HepG2 (cell line): ENCODE data around the gene MAPKAPK3. TPM values are rescaled to one million over a fixed set of nuclear protein-coding genes. Genes with fewer than 3 reads are reported as not detected.

ENCODE experiments used
- ATAC-seq: fragments of 200-7000 bp; cut with Tn5 transposase; 3 replicates; pipeline ENCODE4 v1.9.1; 2020; ENCODE audit warnings: mild to moderate bottlenecking, moderate library complexity
- BruUV-seq: library from RNA; stranded (reverse); fragments of 400-500 nt; replicated peaks from 2 replicates; lab custom pipeline; 2021; lab: Mats Ljungman, UMichigan
- CTCF ChIA-PET: fragments of 300-600 bp; formaldehyde crosslinking; extraction: SDS; loops from one replicate; lab custom pipeline; 2021; ENCODE audit warnings: low total read pairs, inconsistent platforms, low intra/inter-chr PET ratio; lab: Yijun Ruan, JAX
- POLR2A ChIA-PET: fragments of 350-600 bp; sonication (Branson Sonifier 250); formaldehyde crosslinking; loops from one replicate; lab custom pipeline; 2020; ENCODE audit warnings: antibody characterized with exemption, inconsistent platforms; lab: Yijun Ruan, JAX
- DNase-seq: peaks from one replicate; pipeline ENCODE4 v3.0.0-alpha.2; 2015; ENCODE audit warnings: low spot score
- FAIRE-seq: peaks from 3 replicates; lab custom pipeline; 2011; peaks lifted over from hg19 to GRCh38; lab: Jason Lieb, UNC
- H2AFZ ChIP-seq: one replicate; pipeline ENCODE4 v1.6.1; 2011; ENCODE audit warnings: low read length, inconsistent platforms
- H3K27ac ChIP-seq: fragments of 300-600 bp; 3 replicates; pipeline ENCODE4 v1.8.0; 2011; ENCODE audit warnings: mixed run types, mild to moderate bottlenecking, mixed read lengths, low read length, inconsistent platforms; ENCODE audit not compliant: insufficient read depth; ENCODE audit errors: extremely low read length
- H3K27me3 ChIP-seq, 2 experiments: fragments of 200-600 bp in 1 of 2; 2 replicates in 1 of 2; 3 replicates in 1 of 2; pipeline versions ENCODE4 v1.6.0 to v1.8.0; 2011; ENCODE audit warnings: low read length in 2 of 2, mild to moderate bottlenecking in 2 of 2, moderate library complexity in 2 of 2, inconsistent platforms in 1 of 2; ENCODE audit not compliant: insufficient read depth in 2 of 2, control insufficient read depth in 1 of 2
- H3K36me3 ChIP-seq, 2 experiments: fragments of 200-600 bp in 1 of 2; replicated peaks in 1 of 2; 2 replicates in 1 of 2; 3 replicates in 1 of 2; pipeline versions ENCODE4 v1.5.1 to v1.8.0; 2011; ENCODE audit warnings: low read length in 2 of 2, inconsistent platforms in 1 of 2; ENCODE audit not compliant: insufficient read depth in 2 of 2, control insufficient read depth in 1 of 2
- H3K4me1 ChIP-seq: 2 replicates; pipeline ENCODE4 v1.5.1; 2012; ENCODE audit warnings: low read length, inconsistent platforms; ENCODE audit not compliant: insufficient read depth
- H3K4me2 ChIP-seq: 2 replicates; pipeline ENCODE4 v1.6.0; 2011; ENCODE audit warnings: low read depth, low read length, inconsistent platforms
- H3K4me3 ChIP-seq, 3 experiments: fragments of 200-600 bp in 1 of 3; sonication (generic), shearing (Covaris generic) in 1 of 3; replicated peaks in 1 of 3; 2 replicates each; pipeline ENCODE4 v1.5.1; 2011 to 2016; ENCODE audit warnings: low read length in 3 of 3, inconsistent platforms in 2 of 3, low read depth in 2 of 3, mild to moderate bottlenecking in 2 of 3, control low read depth in 1 of 3, mixed read lengths in 1 of 3; ENCODE audit not compliant: insufficient read depth in 1 of 3
- H3K79me2 ChIP-seq: one replicate; pipeline ENCODE4 v1.6.1; 2011; ENCODE audit warnings: low read length, inconsistent platforms; ENCODE audit not compliant: insufficient read depth
- H3K9ac ChIP-seq: 2 replicates; pipeline ENCODE4 v1.6.0; 2011; ENCODE audit warnings: mild to moderate bottlenecking, low read depth, low read length, inconsistent platforms; ENCODE audit not compliant: insufficient read depth
- H3K9me3 ChIP-seq: 2 replicates; pipeline ENCODE4 v1.5.1; 2012; ENCODE audit warnings: mild to moderate bottlenecking, low read length
- H4K20me1 ChIP-seq: 2 replicates; pipeline ENCODE4 v1.6.0; 2011; ENCODE audit warnings: inconsistent platforms, mild to moderate bottlenecking, low read length, moderate library complexity; ENCODE audit not compliant: insufficient read depth
- CC2D1A ChIP-seq: sonication (generic); formaldehyde crosslinking; IDR thresholded peaks from 2 replicates; pipeline ENCODE4 v1.8.1; 2023; ENCODE audit warnings: mild to moderate bottlenecking, missing genetic modification reagents
- HNRNPH1 ChIP-seq: fragments of 200-400 bp; formaldehyde crosslinking; optimal IDR thresholded peaks from 2 replicates; pipeline ENCODE3; 2017; ENCODE audit warnings: mild to moderate bottlenecking, low read depth, low read length
- IKZF4 ChIP-seq: sonication (generic); formaldehyde crosslinking; IDR thresholded peaks from 2 replicates; pipeline ENCODE4 v1.5.1; 2020; ENCODE audit warnings: borderline replicate concordance, mild to moderate bottlenecking, low read depth, missing genetic modification reagents; ENCODE audit errors: not compliant biosample characterization
- NCOA2 ChIP-seq: sonication (generic); formaldehyde crosslinking; IDR thresholded peaks from 2 replicates; pipeline ENCODE4 v1.8.0; 2022; ENCODE audit warnings: inconsistent platforms
- PHF21A ChIP-seq: sonication (generic); formaldehyde crosslinking; IDR thresholded peaks from 2 replicates; pipeline ENCODE4 v1.5.0; 2020; ENCODE audit warnings: mild to moderate bottlenecking, missing genetic modification reagents
- RFXAP ChIP-seq: sonication (generic); formaldehyde crosslinking; IDR thresholded peaks from 2 replicates; pipeline ENCODE4 v1.4.0; 2020; ENCODE audit warnings: missing genetic modification reagents, borderline replicate concordance
- SALL1 ChIP-seq: sonication (generic); formaldehyde crosslinking; IDR thresholded peaks from 2 replicates; pipeline ENCODE4 v1.8.0; 2022; ENCODE audit warnings: mild to moderate bottlenecking, missing genetic modification reagents
- TP53 ChIP-seq: sonication (generic); formaldehyde crosslinking; conservative IDR thresholded peaks from 2 replicates; pipeline ENCODE4 v1.4.0; 2020; ENCODE audit warnings: missing genetic modification reagents
- ZBTB21 ChIP-seq: sonication (generic); formaldehyde crosslinking; IDR thresholded peaks from 2 replicates; pipeline ENCODE4 v1.4.0; 2020; ENCODE audit warnings: missing genetic modification reagents
- ZBTB42 ChIP-seq: sonication (generic); formaldehyde crosslinking; IDR thresholded peaks from 2 replicates; pipeline ENCODE4 v1.5.0; 2020; ENCODE audit warnings: mild to moderate bottlenecking, missing genetic modification reagents
- ZFP36 ChIP-seq: fragments of 150-350 bp; IDR thresholded peaks from 2 replicates; pipeline ENCODE4 v1.6.1; 2018; ENCODE audit warnings: borderline replicate concordance, low read length, low read depth; ENCODE audit not compliant: partially characterized antibody
- ZKSCAN1 ChIP-seq: fragments of 150-350 bp; IDR thresholded peaks from 2 replicates; pipeline ENCODE4 v1.6.1; 2014; ENCODE audit warnings: low read length
- ZKSCAN5 ChIP-seq: sonication (generic); formaldehyde crosslinking; IDR thresholded peaks from 2 replicates; pipeline ENCODE4 v1.5.1; 2020; ENCODE audit warnings: mild to moderate bottlenecking, missing genetic modification reagents
- ZNF570 ChIP-seq: sonication (generic); formaldehyde crosslinking; IDR thresholded peaks from 2 replicates; pipeline ENCODE4 v1.4.0; 2020; ENCODE audit warnings: mild to moderate bottlenecking, missing genetic modification reagents, borderline replicate concordance
- WGBS: methylation state at CpG from one replicate; pipeline ENCODE4 v1.1.6; 2017; ENCODE audit warnings: low lambda C conversion rate; 5-methylcytosine and 5-hydroxymethylcytosine counted together
- in situ Hi-C: cut with HindIII; loops from 2 replicates; pipeline ENCODE4 v1.10.0; 2017; ENCODE audit warnings: low pct_unique_long_range_greater_than_20kb; ENCODE audit not compliant: extremely low pct_ligation_motif_present
- intact Hi-C: fragments of 100-400 bp; cut with micrococcal nuclease; formaldehyde crosslinking; loops from one replicate; pipeline ENCODE4 v1.10.0; 2022; ENCODE audit not compliant: unreplicated experiment
- polyA plus RNA-seq, 8 experiments: library from polyadenylated mRNA; depleted of rRNA in 3 of 8; stranded (reverse) in 7 of 8; unstranded in 1 of 8; fragments of >200 nt; fragmentation: Illumina TruSeq in 4 of 8; extraction: Trizol in 4 of 8; gene quantifications; 2 replicates each; pipeline versions ENCODE4 v1.2.1 to v1.2.3, GENCODE V29; 2011 to 2016; ENCODE audit warnings: low read depth in 4 of 8, missing spikeins in 1 of 8, mixed read lengths in 1 of 8; ENCODE audit not compliant: insufficient read depth in 1 of 8
- total RNA-seq, 5 experiments: library from RNA; depleted of rRNA; stranded (reverse); fragments of >200 nt; fragmentation: Illumina TruSeq; extraction: Trizol; gene quantifications; 2 replicates each; pipeline ENCODE4 v1.2.3, GENCODE V29; 2016; ENCODE audit warnings: low read depth in 1 of 5
- TF ChIP-seq, protein P1 (sequence below): sonication (generic); formaldehyde crosslinking; IDR thresholded peaks from 2 replicates; pipeline ENCODE4 v1.5.0; 2020; ENCODE audit warnings: missing genetic modification reagents
- TF ChIP-seq, protein P2 (sequence below): sonication (generic); formaldehyde crosslinking; IDR thresholded peaks from 2 replicates; pipeline ENCODE4 v1.4.0; 2020; ENCODE audit warnings: mild to moderate bottlenecking, missing genetic modification reagents, borderline replicate concordance

The MAPKAPK3 gene
- total and polyA plus RNA-seq, 2 of the 13 experiments (the other 11 are each of a cell fraction or from before 2014, with no cell fraction given), result 39.9 to 41.2 TPM

DNA sequence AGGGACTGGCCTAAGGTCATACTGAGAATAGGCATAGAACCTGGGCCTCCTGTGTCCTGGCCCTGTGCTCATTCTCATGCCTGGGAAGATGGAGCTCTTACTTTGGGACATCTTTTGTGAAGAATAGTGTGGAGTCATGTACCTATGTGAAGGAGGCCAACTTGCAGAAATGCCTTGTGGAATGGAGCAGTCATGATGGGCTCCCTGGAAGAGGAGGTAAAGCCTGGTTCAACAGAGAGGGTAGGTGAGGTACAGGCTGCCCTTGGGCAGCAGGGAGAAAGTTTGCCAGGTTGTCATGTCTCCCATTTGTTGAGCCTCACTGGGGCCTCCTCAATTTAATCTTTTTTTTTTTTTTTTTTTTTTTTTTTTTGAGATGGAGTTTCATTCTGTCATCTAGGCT is 18.1 kb downstream of the MAPKAPK3 start:
- CTCF ChIA-PET, result no interaction called here
- intact Hi-C loops, result no loop called here
- ATAC-seq (no peak), FAIRE-seq (no peak), DNase-seq (no peak)
- Histone ChIP-seq H3K36me3 (peaks cover 0 to 8% of the 10 kb centered on the region in 2 experiments; a peak in 2 of 5 replicates), H3K9me3 (no peaks in the 10 kb centered on the region), H3K27ac (no peak overlapping the region), H2AFZ (no peak overlapping the region), H3K4me2 (no peak overlapping the region), H3K4me3 (no peak overlapping the region), H3K9ac (no peak overlapping the region), H3K4me1 (no peaks in the 10 kb centered on the region), H4K20me1 (peaks cover 3% of the 10 kb centered on the region; the same call in 1 of the 2 replicates), H3K27me3 (no peaks in the 10 kb centered on the region), H3K79me2 (no peaks in the 10 kb centered on the region)
- POLR2A ChIA-PET, result interaction anchor here (1.0 kb wide), 1 partner anchor 18 kb away, joined by 3 read pairs; the partner anchor contains the start of gene MAPKAPK3
- no TSS peak for BruUV-seq
- no peak for TF ChIP-seq ZKSCAN1
- TF ChIP-seq ZFP36, result peak; percentile 47
- TF ChIP-seq, protein P1, sequence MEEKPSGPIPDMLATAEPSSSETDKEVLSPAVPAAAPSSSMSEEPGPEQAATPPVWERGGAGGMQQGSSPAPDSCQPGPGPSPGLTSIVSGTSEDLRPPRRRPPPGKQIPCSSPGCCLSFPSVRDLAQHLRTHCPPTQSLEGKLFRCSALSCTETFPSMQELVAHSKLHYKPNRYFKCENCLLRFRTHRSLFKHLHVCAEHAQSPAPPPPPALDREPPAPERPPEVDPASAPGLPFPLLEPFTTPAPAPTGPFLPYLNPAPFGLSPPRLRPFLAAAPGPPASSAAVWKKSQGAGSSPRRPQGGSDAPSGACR, result no peak
- no peak for TF ChIP-seq PHF21A (CRISPR knock-in tag)
- no peak for TF ChIP-seq IKZF4 (CRISPR knock-in tag)
- TF ChIP-seq CC2D1A, result no peak
- no peak for TF ChIP-seq ZKSCAN5
- in situ Hi-C loops, result no loop called here

DNA sequence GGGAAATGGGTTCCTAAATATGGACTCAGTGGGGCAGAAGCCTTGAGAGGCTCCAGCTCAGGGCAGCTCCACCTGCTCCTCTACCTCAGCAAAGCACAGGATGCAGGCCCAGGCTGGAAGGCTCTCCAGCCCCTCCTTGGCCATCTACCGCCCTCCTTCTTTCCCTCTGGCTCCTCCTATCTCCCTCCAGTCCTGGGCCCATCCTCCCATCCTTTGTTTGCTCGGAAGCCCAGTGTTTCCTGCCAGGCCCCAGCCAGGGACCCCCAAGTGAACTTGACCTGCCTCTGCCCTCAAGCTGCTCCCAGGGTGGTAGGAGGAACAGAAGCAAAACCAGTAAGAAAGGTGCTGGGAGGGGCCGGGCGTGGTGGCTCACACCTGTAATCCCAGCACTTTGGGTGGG is 20.1 kb downstream of the MAPKAPK3 start:
- H3K4me2 ChIP-seq, result no peak overlapping the region
- H3K27ac ChIP-seq, result no peak overlapping the region
- DNase-seq, result no peak
- H3K27me3 ChIP-seq, result no peaks in the 10 kb centered on the region
- CTCF ChIA-PET, result no interaction called here
- H3K36me3 ChIP-seq, result peaks cover 3 to 16% of the 10 kb centered on the region in 2 experiments
- no peaks in the 10 kb centered on the region for H3K79me2 ChIP-seq
- ATAC-seq, result no peak
- POLR2A ChIA-PET, result interaction anchor here (1.1 kb wide), 1 partner anchor 20 kb away, joined by 3 read pairs; the partner anchor contains the start of gene MAPKAPK3
- intact Hi-C loops (no loop called here), in situ Hi-C loops (no loop called here)
- no peaks in the 10 kb centered on the region for H3K9me3 ChIP-seq
- H3K9ac ChIP-seq, result no peak overlapping the region
- no peak for FAIRE-seq
- peaks cover 3% of the 10 kb centered on the region; the same call in 1 of the 2 replicates for H4K20me1 ChIP-seq
- WGBS, result 96% methylated on average over 4 of the region's 4 CpGs
- no peak overlapping the region for H2AFZ ChIP-seq
- BruUV-seq, result no TSS peak
- no peaks in the 10 kb centered on the region for H3K4me1 ChIP-seq
- TF ChIP-seq HNRNPH1 (no peak), ZNF570 (no peak), RFXAP (no peak), ZBTB21 (no peak), SALL1 (CRISPR knock-in tag) (no peak), ZBTB42 (CRISPR knock-in tag) (no peak), NCOA2 (CRISPR knock-in tag) (no peak), TP53 (CRISPR knock-in tag) (no peak)
- TF ChIP-seq, protein P2, sequence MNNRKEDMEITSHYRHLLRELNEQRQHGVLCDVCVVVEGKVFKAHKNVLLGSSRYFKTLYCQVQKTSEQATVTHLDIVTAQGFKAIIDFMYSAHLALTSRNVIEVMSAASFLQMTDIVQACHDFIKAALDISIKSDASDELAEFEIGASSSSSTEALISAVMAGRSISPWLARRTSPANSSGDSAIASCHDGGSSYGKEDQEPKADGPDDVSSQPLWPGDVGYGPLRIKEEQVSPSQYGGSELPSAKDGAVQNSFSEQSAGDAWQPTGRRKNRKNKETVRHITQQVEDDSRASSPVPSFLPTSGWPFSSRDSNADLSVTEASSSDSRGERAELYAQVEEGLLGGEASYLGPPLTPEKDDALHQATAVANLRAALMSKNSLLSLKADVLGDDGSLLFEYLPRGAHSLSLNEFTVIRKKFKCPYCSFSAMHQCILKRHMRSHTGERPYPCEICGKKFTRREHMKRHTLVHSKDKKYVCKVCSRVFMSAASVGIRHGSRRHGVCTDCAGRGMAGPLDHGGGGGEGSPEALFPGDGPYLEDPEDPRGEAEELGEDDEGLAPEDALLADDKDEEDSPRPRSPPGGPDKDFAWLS (CRISPR knock-in tag), result no peak
- H3K4me3 ChIP-seq, result no peak overlapping the region
